GM18861 (cell line): ENCODE results near the gene SNAPC3.
"Not testable (repeated sequence)": the region's sequence is repeated elsewhere in the genome, so short reads cannot be mapped to it uniquely, and the experiment has no call there.

Source experiments
- ATAC-seq: cut with Tn5 transposase; IDR thresholded peaks from one replicate; pipeline ENCODE4 v1.9.1; 2021; ENCODE audit not compliant: unreplicated experiment

The SNAPC3 gene

DNA sequence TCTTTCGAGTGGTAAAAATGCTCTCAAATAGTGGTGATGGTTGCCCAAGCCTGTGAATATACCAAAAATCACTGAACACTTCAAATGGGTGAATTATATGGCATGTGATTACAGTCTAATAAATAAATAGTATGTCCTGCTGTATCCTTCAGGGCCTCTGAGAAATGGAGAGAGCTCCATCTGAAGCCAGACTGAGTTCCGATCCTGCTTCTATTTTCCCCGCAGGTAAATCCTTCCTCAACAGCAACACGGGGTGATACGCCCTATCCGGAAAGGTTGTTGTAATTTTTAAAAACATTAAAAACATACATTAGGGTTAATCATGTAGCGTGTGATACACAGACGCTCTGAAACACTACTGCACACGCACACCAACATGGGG is 695 bp upstream of the SNAPC3 start:
- ATAC-seq = no peak

DNA sequence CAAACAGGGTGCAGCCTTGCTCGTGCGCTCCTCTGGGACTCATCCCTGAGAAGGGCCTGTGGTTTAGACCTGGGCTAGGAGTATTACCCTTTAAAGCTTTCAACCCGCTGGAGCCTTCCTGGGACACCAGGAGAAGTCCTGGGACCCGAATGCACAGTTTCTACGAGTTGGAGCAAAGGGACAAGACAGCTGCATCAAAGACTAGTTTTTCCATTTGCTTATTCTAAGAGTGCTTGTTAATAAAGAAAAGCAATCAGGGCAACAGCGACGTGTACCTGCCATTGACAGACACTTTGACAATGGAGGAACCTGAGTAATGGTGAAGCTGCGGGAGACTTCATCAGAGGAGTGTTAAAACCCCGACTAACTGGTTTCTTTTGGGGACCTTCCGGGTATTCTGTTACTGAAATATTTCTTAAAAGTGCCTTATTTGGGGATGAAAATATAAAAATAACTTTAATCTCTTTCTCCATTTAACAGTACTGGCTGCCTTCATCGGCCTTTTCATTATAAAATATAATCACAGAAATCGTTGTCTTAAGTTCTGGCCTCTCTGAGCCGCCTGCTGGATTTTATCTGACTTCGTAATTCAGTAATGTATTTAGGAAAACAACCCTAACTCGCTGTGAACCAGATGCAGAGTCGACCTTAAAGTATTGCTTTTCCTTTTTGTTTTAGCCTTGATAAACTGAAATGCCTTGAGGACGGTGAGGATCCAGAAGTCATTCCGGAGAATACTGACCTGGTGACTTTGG is 732 bp downstream of the SNAPC3 start:
- peak; percentile 0 for ATAC-seq

DNA sequence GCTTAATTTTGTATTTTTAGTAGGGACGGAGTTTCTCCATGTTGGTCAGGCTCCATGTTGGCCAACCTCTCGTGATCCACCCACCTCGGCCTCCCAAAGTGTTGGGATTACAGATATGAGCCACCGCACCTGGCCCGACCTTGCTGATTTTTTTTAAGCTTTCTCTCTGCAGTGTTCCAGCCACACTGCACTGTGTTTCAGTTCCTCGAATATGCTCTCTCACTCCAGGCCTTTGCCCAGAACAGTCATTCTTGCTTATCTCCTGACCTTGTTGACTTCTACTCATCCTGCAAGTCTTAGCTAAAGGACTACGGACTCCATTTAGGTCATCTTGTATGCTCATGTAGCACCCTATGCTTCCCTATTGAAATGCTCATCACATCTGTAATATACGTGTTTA is 3.3 kb downstream of the SNAPC3 start:
- ATAC-seq = peak; percentile 47

GRCh38 chr9:15427702-15428101 is 5.0 kb downstream of the SNAPC3 start:
- ATAC-seq = not testable (repeated sequence)

GRCh38 chr9:15430920-15431844 is 8.5 kb downstream of the SNAPC3 start:
- no peak for ATAC-seq

DNA sequence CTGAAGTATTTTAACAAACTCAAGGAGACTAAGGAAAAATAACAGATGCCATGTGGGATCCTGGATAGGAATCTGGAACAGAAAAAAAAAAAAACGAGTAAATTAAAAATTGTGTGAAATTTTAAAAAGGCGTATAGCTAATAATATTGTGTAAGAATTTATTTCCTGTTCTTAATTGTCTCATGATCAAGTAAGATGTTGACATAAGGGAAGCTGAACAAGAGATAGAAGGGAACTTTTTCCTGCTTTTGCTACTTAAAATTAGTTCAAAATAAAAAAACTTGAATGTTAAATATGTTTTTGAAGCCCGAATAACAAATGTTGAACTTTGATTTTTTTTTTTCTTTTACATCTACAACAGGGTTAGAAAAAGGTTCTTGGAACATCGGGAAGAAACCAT is 10.5 kb downstream of the SNAPC3 start:
- ATAC-seq = no peak

- ATAC-seq = no peak
Observed at GRCh38 chr9:15433661-15434060, 11.0 kb downstream of the SNAPC3 start.

GRCh38 chr9:15438891-15439290 is 16.2 kb downstream of the SNAPC3 start:
- no peak for ATAC-seq

- not testable (repeated sequence) for ATAC-seq
Observed at GRCh38 chr9:15441841-15442240, 19.2 kb downstream of the SNAPC3 start.

- ATAC-seq = not testable (repeated sequence)
Observed at GRCh38 chr9:15442264-15442663, 19.6 kb downstream of the SNAPC3 start.

GRCh38 chr9:15444141-15444540 is 21.5 kb downstream of the SNAPC3 start:
- ATAC-seq = no peak

DNA sequence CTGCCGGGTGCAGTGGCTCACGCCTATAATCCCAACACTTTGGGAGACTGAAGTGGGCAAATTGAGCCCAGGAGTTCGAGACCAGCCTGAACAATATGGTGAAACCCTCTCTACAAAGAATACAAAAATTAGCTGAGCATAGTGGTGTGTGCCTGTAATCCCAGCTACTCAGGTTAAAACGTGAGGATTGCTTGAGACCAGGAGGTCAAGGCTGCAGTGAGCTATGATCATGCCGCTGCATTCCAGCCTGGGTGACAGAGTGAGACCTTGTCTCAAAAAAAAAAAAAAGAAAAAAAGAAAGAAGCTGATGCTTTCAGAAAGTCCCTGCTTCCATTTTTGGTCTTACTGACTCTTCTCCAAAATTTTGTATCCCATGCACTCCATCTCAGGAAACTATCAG is 31.3 kb downstream of the SNAPC3 start:
- no peak for ATAC-seq

GRCh38 chr9:15461056-15461455 is 38.4 kb downstream of the SNAPC3 start:
- no peak for ATAC-seq

- no peak for ATAC-seq
Observed at GRCh38 chr9:15461601-15462000, 38.9 kb downstream of the SNAPC3 start.

DNA sequence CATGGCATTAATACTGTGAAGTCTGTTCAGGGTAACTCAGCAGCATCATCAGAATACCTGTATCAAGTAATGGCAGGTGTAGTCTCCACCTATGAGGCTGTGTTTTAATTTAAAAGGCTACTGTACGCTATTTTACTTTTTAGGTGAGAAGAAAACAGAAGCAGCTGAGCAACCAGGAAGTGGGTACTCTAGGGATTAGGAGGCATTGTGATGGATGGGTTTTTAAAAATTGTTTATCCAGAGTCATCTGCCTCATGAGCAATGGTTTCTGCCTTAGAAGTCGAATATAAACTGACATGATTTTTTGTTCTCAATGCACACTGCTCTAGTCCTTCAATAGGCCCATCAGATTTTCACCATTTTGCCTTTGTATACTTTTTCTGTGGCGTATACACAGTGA is 45.5 kb downstream of the SNAPC3 start:
- ATAC-seq = no peak

GRCh38 chr9:15469406-15469805 is 46.7 kb downstream of the SNAPC3 start:
- ATAC-seq = no peak

- ATAC-seq = no peak
Observed at GRCh38 chr9:15469862-15470261, 47.2 kb downstream of the SNAPC3 start.

DNA sequence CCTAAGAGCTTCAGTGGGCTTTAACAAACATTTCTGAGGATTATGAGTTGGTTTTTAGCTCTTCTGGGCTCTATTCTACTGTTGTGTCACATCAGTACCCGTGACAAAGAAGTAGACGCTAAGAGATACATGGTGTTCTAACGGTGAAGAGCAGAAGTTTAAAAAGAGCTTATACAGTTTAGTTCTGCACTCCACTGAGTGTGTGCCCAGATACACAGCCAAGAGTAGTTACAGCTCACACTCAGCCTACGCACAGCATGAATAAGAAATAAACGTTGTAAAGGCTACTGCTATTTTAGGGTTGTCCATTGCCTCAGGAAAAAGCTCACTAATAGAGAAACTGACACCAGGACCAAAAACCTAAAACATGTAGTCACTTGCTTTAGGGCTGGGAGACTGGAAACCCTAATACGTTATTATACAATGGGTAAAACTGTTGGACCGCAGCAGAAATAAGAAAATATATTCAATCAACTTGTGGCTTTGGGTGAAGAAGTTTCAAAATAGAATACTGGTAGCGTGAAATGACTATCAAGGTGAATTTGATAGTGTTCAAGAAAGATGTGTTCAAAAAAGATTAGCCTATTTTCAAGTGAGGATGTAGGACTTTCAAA is 53.4 kb downstream of the SNAPC3 start:
- no peak for ATAC-seq

- ATAC-seq = no peak
Observed at GRCh38 chr9:15480028-15480427, 57.4 kb downstream of the SNAPC3 start.

DNA sequence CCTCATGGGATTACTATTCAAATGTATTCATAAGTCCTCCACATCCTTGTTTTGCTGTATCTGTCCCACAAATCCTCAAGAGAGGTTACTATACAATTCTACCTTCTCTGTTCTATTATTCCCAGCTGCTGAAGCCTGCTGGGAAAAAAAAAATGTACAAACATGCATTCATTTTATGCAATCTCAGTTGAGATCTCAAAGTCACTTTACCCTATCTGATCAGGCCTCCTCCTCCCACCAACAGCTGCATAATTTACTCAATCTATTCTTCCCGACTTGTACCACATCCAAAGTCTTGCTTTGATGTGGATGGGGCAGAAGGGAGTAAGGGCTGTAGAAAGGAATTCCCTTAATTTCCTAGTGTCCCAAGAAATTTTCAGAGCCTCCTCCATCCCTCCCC is 59.5 kb downstream of the SNAPC3 start:
- ATAC-seq = no peak

GRCh38 chr9:15484802-15485201 is 62.1 kb downstream of the SNAPC3 start:
- ATAC-seq = no peak
